Kidney capillary endothelial cell (primary cell): ENCODE results near the gene EFCAB3.
"Not testable (repeated sequence)": the region's sequence is repeated elsewhere in the genome, so short reads cannot be mapped to it uniquely, and the experiment has no call there.

Experiments
- DNase-seq: peaks from one replicate; pipeline ENCODE4 v3.0.0-alpha.2; 2018; ENCODE audit warnings: low spot score

The EFCAB3 gene

GRCh38 chr17:62380253-62380652 is at the start of gene EFCAB3:
TSS of gene EFCAB3 (plus strand) at chr17:62380553. CDS start at chr17:62382980, 2,427 bp downstream.
- DNase-seq, result no peak

- DNase-seq, result no peak
Measured at GRCh38 chr17:62336527-62336926, 43.8 kb upstream of the EFCAB3 start.

GRCh38 chr17:62343764-62344270 is 36.5 kb upstream of the EFCAB3 start:
- DNase-seq, result no peak

GRCh38 chr17:62351176-62351575 is 29.2 kb upstream of the EFCAB3 start:
- no peak for DNase-seq

GRCh38 chr17:62366191-62366590 is 14.2 kb upstream of the EFCAB3 start:
- no peak for DNase-seq

GRCh38 chr17:62381561-62381960 is 1.2 kb downstream of the EFCAB3 start:
- no peak for DNase-seq

GRCh38 chr17:62388856-62389255 is 8.5 kb downstream of the EFCAB3 start:
- DNase-seq, result no peak

GRCh38 chr17:62392908-62393307 is 12.6 kb downstream of the EFCAB3 start:
- DNase-seq, result no peak

GRCh38 chr17:62398891-62399290 is 18.5 kb downstream of the EFCAB3 start:
- DNase-seq, result no peak

GRCh38 chr17:62405451-62405850 is 25.1 kb downstream of the EFCAB3 start:
- DNase-seq, result no peak

GRCh38 chr17:62413090-62413489 is 32.7 kb downstream of the EFCAB3 start:
- DNase-seq, result not testable (repeated sequence)

GRCh38 chr17:62423647-62424461 is 43.5 kb downstream of the EFCAB3 start, which contains the start of gene METTL2A:
TSS of gene METTL2A (plus strand) at chr17:62423897. CDS start at chr17:62423903, 6 bp downstream.
- peak; percentile 79 for DNase-seq

GRCh38 chr17:62426214-62426613 is 45.9 kb downstream of the EFCAB3 start:
- DNase-seq, result not testable (repeated sequence)

- DNase-seq, result not testable (repeated sequence)
Measured at GRCh38 chr17:62435251-62435650, 54.9 kb downstream of the EFCAB3 start.

- DNase-seq, result not testable (repeated sequence)
Measured at GRCh38 chr17:62441181-62441580, 60.8 kb downstream of the EFCAB3 start.

GRCh38 chr17:62444063-62444462 is 63.7 kb downstream of the EFCAB3 start:
- no peak for DNase-seq

- not testable (repeated sequence) for DNase-seq
Measured at GRCh38 chr17:62445791-62446190, 65.4 kb downstream of the EFCAB3 start.

GRCh38 chr17:62452195-62452594 is 71.8 kb downstream of the EFCAB3 start:
- DNase-seq, result not testable (repeated sequence)

- not testable (repeated sequence) for DNase-seq
Measured at GRCh38 chr17:62453041-62453440, 72.7 kb downstream of the EFCAB3 start.

GRCh38 chr17:62453656-62454055 is 73.3 kb downstream of the EFCAB3 start:
- DNase-seq, result not testable (repeated sequence)

GRCh38 chr17:62454111-62454510 is 73.8 kb downstream of the EFCAB3 start:
- not testable (repeated sequence) for DNase-seq

GRCh38 chr17:62456016-62456415 is 75.7 kb downstream of the EFCAB3 start:
- DNase-seq, result no peak

GRCh38 chr17:62458483-62458882 is 78.1 kb downstream of the EFCAB3 start:
- not testable (repeated sequence) for DNase-seq
